Activated T-cell treated with anti-CD3 and anti-CD28 coated beads, Interleukin-2, amount 50 U/mL, for 4 hours (primary cell): ENCODE results near the gene RARRES1. TPM values are rescaled to one million over a fixed set of nuclear protein-coding genes. Genes with fewer than 3 reads are reported as not detected.

Experiments
- ATAC-seq, 2 donors: fragments of 200-7000 bp; cut with Tn5 transposase; one replicate each; pipeline ENCODE4 v1.10.0; 2021
- DNase-seq: peaks from one replicate; pipeline ENCODE4 v3.0.0-alpha.2; 2020
- H3K27me3 Mint-ChIP-seq: one replicate; pipeline ENCODE4 v1.8.0; 2021; ENCODE audit warnings: low read depth, mixed read lengths
- H3K36me3 Mint-ChIP-seq: one replicate; pipeline ENCODE4 v1.8.0; 2022; ENCODE audit warnings: mixed read lengths; ENCODE audit not compliant: insufficient read depth
- H3K4me1 Mint-ChIP-seq: one replicate; pipeline ENCODE4 v1.8.0; 2021; ENCODE audit warnings: low read depth, mixed read lengths
- H3K4me3 Mint-ChIP-seq: one replicate; pipeline ENCODE4 v1.8.0; 2021; ENCODE audit warnings: mild to moderate bottlenecking, moderate library complexity, mixed read lengths
- H3K9me3 Mint-ChIP-seq: one replicate; pipeline ENCODE4 v1.8.0; 2021; ENCODE audit warnings: mixed read lengths
- total RNA-seq, 3 donors: library from RNA; stranded (reverse); gene quantifications; one replicate each; pipeline ENCODE4 v1.2.1, GENCODE V29; 2021

RARRES1 gene
- total RNA-seq, 3 donors from 2014 or later, result not detected

GRCh38 chr3:158770741-158771350 lies 38.6 kb upstream of the RARRES1 start:
- H3K36me3 Mint-ChIP-seq, result peaks cover 5% of the 10 kb centered on the region
- H3K4me1 Mint-ChIP-seq, result peaks cover 3% of the 10 kb centered on the region
- no peak overlapping the region for H3K4me3 Mint-ChIP-seq
- H3K27me3 Mint-ChIP-seq, result no peaks in the 10 kb centered on the region
- H3K9me3 Mint-ChIP-seq, result no peaks in the 10 kb centered on the region
- ATAC-seq, result no peak
- DNase-seq, result no peak

- Mint-ChIP-seq H3K9me3 (no peaks in the 10 kb centered on the region), H3K36me3 (peaks cover 3% of the 10 kb centered on the region), H3K27me3 (no peaks in the 10 kb centered on the region), H3K4me1 (no peaks in the 10 kb centered on the region), H3K4me3 (no peak overlapping the region)
- no peak for ATAC-seq
- DNase-seq, result no peak
These were observed 37.9 kb upstream of the RARRES1 start for GRCh38 chr3:158769952-158770740.

- Mint-ChIP-seq H3K27me3 (no peaks in the 10 kb centered on the region), H3K9me3 (no peaks in the 10 kb centered on the region), H3K36me3 (peaks cover 3% of the 10 kb centered on the region), H3K4me1 (no peaks in the 10 kb centered on the region), H3K4me3 (no peak overlapping the region)
- ATAC-seq, result no peak
- DNase-seq, result no peak
These were observed 37.3 kb upstream of the RARRES1 start for GRCh38 chr3:158769549-158769948.

GRCh38 chr3:158768881-158769543 lies 36.8 kb upstream of the RARRES1 start:
- no peak for ATAC-seq
- no peaks in the 10 kb centered on the region for H3K27me3 Mint-ChIP-seq
- H3K4me3 Mint-ChIP-seq, result no peak overlapping the region
- H3K4me1 Mint-ChIP-seq, result no peaks in the 10 kb centered on the region
- no peak for DNase-seq
- no peaks in the 10 kb centered on the region for H3K9me3 Mint-ChIP-seq
- peaks cover 3% of the 10 kb centered on the region for H3K36me3 Mint-ChIP-seq

- no peak for ATAC-seq
- Mint-ChIP-seq H3K4me3 (no peak overlapping the region), H3K9me3 (no peaks in the 10 kb centered on the region), H3K36me3 (peaks cover 3% of the 10 kb centered on the region), H3K4me1 (no peaks in the 10 kb centered on the region), H3K27me3 (no peaks in the 10 kb centered on the region)
- no peak for DNase-seq
These were observed 36.1 kb upstream of the RARRES1 start for GRCh38 chr3:158768361-158768787.

GRCh38 chr3:158766364-158766763 lies 34.1 kb upstream of the RARRES1 start:
- H3K4me3 Mint-ChIP-seq, result no peak overlapping the region
- no peaks in the 10 kb centered on the region for H3K9me3 Mint-ChIP-seq
- DNase-seq (no peak), ATAC-seq (no peak)
- no peaks in the 10 kb centered on the region for H3K4me1 Mint-ChIP-seq
- H3K27me3 Mint-ChIP-seq, result no peaks in the 10 kb centered on the region
- H3K36me3 Mint-ChIP-seq, result peaks cover 6% of the 10 kb centered on the region

- ATAC-seq, result no peak
- no peaks in the 10 kb centered on the region for H3K27me3 Mint-ChIP-seq
- DNase-seq, result no peak
- H3K4me1 Mint-ChIP-seq, result no peaks in the 10 kb centered on the region
- no peak overlapping the region for H3K4me3 Mint-ChIP-seq
- H3K36me3 Mint-ChIP-seq, result peaks cover 6% of the 10 kb centered on the region
- H3K9me3 Mint-ChIP-seq, result no peaks in the 10 kb centered on the region
These were observed 33.4 kb upstream of the RARRES1 start for GRCh38 chr3:158765518-158766205.

- DNase-seq, result no peak
- no peaks in the 10 kb centered on the region for H3K4me1 Mint-ChIP-seq
- peaks cover 9% of the 10 kb centered on the region for H3K36me3 Mint-ChIP-seq
- ATAC-seq, result no peak
- no peaks in the 10 kb centered on the region for H3K27me3 Mint-ChIP-seq
- H3K4me3 Mint-ChIP-seq, result no peak overlapping the region
- no peaks in the 10 kb centered on the region for H3K9me3 Mint-ChIP-seq
These were observed 31.2 kb upstream of the RARRES1 start for GRCh38 chr3:158763421-158763820.

GRCh38 chr3:158762701-158763100 lies 30.4 kb upstream of the RARRES1 start:
- H3K4me3 Mint-ChIP-seq, result no peak overlapping the region
- no peaks in the 10 kb centered on the region for H3K4me1 Mint-ChIP-seq
- H3K9me3 Mint-ChIP-seq, result no peaks in the 10 kb centered on the region
- no peaks in the 10 kb centered on the region for H3K27me3 Mint-ChIP-seq
- DNase-seq (no peak), ATAC-seq (no peak)
- peaks cover 9% of the 10 kb centered on the region for H3K36me3 Mint-ChIP-seq

- Mint-ChIP-seq H3K4me3 (no peak overlapping the region), H3K9me3 (no peaks in the 10 kb centered on the region), H3K4me1 (no peaks in the 10 kb centered on the region), H3K27me3 (no peaks in the 10 kb centered on the region), H3K36me3 (peaks cover 9% of the 10 kb centered on the region)
- DNase-seq (no peak), ATAC-seq (no peak)
These were observed 29.1 kb upstream of the RARRES1 start for GRCh38 chr3:158761350-158761749.

- H3K4me3 Mint-ChIP-seq, result no peak overlapping the region
- no peak for ATAC-seq
- peaks cover 6% of the 10 kb centered on the region for H3K36me3 Mint-ChIP-seq
- H3K4me1 Mint-ChIP-seq, result no peaks in the 10 kb centered on the region
- no peaks in the 10 kb centered on the region for H3K27me3 Mint-ChIP-seq
- no peak for DNase-seq
- H3K9me3 Mint-ChIP-seq, result no peaks in the 10 kb centered on the region
These were observed 23.2 kb upstream of the RARRES1 start for GRCh38 chr3:158755421-158755820.

GRCh38 chr3:158753854-158754253 lies 21.6 kb upstream of the RARRES1 start:
- Mint-ChIP-seq H3K4me1 (no peaks in the 10 kb centered on the region), H3K9me3 (no peaks in the 10 kb centered on the region), H3K4me3 (no peak overlapping the region), H3K36me3 (peaks cover 9% of the 10 kb centered on the region), H3K27me3 (no peaks in the 10 kb centered on the region)
- ATAC-seq, result no peak
- DNase-seq, result no peak

GRCh38 chr3:158751316-158751715 lies 19.1 kb upstream of the RARRES1 start:
- no peak for DNase-seq

GRCh38 chr3:158750016-158750415 lies 17.8 kb upstream of the RARRES1 start:
- DNase-seq, result no peak
- no peaks in the 10 kb centered on the region for H3K27me3 Mint-ChIP-seq
- H3K9me3 Mint-ChIP-seq, result no peaks in the 10 kb centered on the region
- peaks cover 9% of the 10 kb centered on the region for H3K36me3 Mint-ChIP-seq
- ATAC-seq, result no peak
- no peaks in the 10 kb centered on the region for H3K4me1 Mint-ChIP-seq
- no peak overlapping the region for H3K4me3 Mint-ChIP-seq

More at GRCh38 chr3:158751316-158751715, 19.1 kb upstream of the RARRES1 start:
- no peak for ATAC-seq
- H3K4me1 Mint-ChIP-seq, result no peaks in the 10 kb centered on the region
- H3K36me3 Mint-ChIP-seq, result peaks cover 9% of the 10 kb centered on the region
- H3K27me3 Mint-ChIP-seq, result no peaks in the 10 kb centered on the region
- no peaks in the 10 kb centered on the region for H3K9me3 Mint-ChIP-seq
- no peak overlapping the region for H3K4me3 Mint-ChIP-seq
